NCI-H1105 treated with DMSO at 0.1 percent for 48 hours (cell line): Measurements from ENCODE around the gene TRPM5.

ENCODE experiments used
- DNase-seq: peaks from one replicate; lab custom pipeline; 2025; lab: John Stamatoyannopoulos, UW

TRPM5 gene

DNA sequence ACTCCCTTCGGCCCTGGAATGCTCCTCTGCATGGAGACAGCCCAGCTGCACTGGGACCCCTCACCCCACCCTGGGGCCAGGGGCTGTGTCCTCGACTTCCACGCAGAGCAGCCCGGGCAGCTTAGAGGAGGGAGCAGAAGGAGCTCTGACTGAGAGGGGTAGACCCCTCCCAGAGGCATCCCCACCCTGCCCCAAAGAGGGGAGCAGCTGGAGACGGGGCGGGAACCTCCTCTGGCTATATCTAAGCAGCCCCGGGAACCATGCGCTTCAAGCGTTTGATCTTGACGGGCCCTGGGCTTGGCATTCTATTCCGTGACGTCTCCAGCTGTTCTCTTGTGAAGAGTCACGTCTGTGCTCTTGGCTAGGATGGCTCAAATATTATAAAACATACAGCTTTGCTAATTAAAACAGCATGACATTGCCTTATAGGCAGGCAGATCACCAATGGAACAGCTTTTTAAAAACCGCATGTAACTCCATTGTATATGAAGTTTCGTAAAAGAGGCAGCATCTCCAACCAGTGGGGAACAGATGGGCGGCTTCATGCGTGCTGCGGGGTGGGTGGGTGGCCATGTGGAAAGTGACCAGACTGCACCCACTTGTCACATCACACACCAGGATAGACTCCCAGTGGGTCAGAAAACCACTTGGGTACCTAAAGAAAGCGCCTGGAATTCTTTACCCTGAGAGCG lies 8.2 kb upstream of the TRPM5 start:
- DNase-seq: no peak

DNA sequence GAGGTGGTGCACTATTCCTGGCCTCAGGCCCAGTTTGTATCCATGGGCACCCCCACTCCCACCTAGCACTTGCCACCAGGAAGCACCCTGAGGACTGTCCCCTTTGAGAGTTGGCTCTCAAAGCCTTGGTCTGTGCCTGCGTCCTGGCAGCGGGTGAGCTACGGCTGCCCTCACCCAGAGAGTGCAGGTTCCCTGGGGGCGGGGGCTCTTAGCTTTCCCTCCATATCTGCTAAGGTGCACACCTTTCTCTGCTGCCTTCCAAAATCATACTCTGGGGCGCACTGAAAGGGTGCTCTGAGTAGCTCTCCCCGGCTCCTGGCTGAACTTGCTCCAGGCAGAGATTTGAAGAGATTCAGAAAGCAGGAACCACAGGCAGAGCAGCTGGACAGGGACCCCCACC lies 7.6 kb upstream of the TRPM5 start:
- DNase-seq: no peak

DNA sequence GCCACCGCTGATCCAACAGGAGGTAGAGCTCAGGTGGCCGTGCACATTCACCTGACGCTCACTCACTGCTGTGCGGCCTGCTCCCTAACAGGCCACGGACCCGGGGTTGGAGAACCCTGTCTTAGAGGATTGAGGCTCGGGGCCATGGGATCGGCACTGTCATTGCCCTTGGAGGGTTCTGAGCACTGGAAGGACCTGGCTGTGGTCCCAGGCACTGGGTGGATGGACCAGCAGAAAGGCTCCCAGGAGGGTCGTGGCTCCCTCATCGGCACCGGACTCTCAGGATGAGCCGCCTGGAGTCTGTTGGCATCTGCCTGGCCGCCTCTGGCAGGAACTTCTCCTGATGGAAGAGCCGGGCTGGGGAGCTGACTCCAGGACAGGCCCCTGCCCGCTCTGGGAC lies 7.0 kb upstream of the TRPM5 start:
- DNase-seq: no peak

DNA sequence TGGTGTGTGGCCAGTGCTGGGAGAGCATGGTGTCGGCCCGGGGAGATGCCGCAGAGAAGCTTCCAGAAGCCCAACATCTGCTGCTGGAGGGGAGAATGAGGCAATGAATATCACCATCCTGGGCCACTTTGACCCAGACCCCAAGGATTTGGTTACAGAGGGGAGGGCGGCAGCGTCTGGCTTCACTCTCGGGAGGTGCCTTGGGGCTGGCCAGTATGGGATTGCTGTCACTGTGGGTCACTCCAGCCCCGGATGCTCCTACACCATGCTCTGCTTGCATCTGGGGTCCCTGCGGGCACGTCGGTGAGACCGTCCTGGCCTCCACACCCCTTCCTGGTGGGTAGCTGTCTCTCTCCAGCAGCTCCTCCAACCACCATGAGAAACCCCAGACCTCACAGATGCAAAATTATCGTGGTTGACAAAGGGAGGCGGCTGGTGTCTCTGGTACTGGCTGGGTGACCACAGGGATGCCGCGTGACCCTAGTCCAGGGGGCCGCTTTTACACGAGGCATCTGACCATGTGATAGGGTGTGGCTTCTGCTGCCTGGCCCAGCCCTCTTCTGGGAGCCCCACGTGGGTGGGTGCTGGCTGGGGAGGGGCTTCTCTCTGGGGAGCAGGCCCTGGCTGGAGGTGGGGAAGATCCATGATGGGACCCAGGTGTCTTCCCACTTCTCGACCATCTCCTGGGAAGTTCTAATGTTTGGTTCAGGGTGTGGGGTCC lies 6.2 kb upstream of the TRPM5 start:
- DNase-seq: no peak

DNA sequence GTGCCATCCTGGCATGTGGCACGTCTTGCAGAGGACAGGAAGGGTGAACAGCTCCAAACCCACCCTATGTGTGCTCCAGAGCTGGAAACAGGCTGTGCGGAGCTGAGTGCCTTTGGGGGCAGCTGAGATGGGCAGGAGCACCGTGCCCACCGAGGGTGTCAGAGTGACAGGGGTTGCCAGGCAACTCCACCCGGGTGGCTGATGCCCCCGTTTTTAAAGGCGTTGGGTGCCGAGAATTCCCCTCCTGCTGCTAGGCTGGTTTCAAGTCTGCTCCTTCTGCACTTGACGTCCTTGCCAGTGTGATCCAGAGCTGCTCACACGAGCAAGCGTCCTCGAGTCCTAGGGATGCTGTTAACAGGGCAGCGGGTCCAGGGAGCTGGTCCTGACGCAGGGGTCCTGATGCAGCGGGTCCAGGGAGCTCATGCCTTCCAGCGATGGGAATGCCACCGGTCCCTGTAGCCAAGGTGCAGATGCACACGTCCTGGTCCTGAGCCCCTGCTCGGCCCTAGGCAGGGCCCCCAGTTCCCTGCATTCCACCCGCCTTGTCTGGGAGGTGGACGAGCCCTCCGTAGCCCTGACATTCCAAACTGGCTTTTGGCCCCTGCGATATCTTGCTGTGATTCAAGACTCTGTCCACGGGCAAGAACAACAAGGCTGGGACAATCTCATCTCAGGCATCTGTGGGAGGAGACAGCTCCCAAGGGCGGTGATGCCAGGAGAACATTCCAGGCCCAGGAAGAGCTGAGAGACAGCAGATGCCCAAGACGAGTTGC lies 5.4 kb upstream of the TRPM5 start:
- no peak for DNase-seq

DNA sequence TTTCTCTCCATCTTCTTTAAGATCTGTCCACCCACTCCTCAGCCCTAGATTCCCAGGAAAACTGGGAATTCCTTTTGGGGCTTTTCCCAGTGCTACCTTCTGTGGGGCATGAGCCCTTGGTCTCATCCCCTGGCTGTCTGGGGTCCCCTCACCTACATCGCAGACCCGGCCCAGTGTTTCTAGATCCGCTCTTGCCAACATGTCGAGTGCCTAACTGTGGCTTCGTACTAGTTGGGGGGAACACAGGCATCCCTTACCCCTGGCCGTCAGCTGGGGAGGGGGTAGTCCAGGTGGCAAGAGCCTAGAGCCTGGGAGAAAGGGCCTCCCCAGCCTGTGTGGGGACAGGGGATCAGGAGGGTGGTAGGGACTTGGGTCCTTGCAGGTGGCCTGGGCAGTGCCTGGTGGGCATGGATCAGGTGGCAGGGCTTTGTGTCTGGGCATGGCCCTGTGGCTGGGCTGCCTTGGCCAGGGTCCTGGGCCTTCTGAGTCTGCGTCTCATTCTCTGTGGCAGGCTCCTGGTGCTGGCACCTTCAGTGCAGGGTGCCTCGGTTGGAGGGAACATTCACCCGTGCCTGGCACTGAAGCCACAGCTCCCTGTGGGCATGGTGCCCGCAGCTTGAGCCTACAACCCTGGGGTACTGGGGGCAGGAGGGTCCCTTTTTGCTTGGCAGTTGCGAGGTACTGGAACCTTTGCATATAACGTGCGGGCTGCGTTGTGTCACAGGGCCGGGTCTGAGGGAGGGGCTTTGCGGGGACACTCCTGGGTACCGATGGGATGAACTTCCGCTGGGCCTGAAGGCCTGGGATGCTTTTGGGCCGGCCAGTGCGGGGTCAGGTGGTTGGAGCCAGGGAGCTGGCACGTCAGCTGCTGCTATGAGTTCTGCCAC lies 4.6 kb upstream of the TRPM5 start:
- DNase-seq: no peak

DNA sequence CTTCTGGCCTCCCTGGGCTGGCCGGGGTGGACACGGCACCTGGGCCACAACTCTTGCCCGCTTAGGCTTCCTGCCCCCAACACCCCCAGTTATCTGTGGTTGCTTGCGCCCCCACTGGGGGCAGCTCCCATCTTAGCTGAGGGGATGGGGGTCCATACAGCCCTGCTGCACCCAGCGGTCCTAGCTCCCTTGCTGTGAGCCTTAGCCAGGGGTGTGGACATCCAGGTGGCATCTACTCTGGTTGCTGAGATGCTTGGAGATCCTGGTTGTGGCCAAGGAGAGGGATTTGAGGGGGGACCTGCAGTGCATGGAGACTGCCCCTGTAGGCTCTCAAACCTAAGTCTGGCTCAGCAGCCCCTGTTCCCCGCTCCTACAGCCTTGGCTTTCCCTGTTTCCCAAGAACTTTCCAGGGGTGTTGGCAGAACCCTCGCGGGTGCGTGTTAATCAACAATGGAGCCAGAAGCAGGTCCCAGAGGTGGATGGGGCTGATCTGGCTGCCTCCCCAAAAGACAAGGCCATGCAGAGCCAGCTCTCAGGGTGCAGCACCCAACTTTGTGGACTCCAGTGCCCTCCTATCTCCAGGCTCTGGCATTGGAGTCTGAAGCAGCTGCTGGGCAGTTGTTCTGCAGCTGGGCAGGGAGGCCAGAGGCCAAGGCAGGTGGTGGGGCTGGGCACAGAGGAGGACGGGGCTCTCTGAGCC lies 3.8 kb upstream of the TRPM5 start:
- no peak for DNase-seq

DNA sequence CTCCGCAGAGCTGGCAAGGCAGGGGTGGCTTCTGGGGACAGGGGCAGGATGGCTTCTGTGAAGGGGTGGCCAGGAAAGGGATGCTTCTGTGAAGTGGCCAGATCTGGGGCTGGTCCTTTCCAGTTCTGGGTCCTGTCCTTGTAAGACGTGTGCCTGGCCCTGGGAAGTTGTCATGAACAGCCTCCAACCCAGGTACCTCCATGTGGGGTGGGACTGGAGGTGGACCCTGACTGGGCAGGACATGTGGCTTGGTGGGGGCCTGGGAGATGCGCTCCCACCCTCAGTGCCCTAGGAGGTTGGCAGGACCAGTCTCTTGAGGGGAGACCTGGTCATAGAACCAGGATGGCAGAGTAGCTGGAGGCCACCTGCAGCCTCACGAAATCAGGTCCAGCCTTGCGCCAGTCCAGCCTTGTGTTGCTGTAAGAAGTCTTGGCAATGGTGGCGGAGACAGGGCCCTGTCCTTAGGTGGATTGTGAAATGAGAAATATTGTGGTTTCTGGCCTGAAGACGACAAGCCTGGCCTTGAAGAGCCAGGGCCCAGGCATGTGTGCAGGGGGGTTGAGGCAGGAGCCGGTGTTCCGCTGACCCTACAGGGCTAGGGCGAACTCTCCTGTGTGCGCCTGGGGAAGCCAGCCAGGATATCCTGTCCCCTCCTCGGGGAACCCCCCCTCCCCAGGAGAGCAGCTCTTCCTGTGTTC lies 3.1 kb upstream of the TRPM5 start:
- no peak for DNase-seq

DNA sequence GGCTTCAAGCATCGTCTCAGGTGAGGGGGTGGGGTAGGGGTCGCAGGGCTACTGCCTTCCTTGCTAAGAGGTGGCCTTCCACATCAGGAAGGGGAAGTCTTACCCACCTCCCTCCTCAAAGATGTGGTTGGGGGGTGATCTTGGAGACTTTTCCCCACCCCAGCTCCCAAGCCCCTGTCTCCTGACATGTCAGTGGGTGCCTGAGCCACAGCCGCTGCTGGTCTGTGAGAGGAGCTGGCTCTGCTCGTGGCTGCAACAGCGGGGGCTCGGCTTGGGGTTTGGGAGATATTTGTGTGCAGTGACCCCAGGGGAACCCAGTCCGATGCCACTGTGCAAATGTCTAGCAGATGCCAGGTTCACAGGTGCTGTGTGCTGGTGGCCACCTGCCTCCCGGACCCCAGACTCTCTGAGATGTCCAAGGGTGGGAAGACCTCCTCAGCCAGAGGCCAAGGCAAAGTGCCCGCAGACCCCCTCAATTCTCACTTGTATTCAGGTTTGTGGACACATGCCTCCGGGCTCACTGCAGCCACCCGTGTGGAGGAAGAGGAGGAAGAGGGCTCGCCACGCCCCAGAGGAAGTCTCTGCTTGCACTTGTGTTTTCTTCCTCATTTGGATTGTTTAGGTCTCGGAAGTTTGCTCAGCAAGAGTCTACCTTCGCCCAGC lies 2.4 kb upstream of the TRPM5 start:
- no peak for DNase-seq

DNA sequence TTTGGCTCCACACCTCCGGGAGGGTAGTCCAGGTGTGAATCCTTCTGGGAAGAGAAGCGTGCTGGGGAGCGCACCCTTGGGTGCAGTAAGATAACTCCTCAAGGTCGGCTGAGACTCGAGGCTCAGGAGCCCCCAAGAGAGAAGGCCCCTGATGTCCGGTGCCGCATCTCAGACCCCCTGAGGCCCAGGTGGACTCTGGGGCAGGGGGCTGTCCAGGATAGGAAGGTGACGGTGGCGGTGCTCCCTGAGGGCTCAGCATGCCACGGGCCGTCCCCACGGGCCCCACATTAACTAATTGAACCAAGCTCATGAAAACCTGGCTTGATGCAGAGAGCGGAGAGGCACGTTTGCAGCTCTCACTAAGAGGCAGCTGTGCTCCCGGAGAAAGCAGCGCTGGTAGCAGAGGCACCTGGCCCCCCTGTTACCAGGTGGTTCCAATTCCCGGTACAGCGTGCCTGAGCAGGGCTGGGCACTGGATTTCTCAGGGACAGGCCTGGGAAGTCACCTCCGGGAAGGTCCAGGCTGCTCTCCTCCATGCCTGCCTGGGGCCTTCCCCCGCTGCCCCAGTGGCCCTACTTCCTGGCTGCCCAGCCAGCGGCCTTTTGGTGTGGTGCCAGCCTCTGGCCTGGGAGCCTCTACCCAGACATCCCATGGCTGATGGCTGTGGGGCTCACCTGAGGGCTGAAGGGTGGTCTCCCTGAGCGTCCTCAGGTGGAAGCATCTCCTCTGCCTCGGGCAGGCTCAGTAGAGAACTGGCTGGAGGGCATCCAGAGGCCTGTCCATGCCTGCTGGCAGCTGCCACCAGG lies 1.6 kb upstream of the TRPM5 start:
- DNase-seq: peak; percentile 42

DNA sequence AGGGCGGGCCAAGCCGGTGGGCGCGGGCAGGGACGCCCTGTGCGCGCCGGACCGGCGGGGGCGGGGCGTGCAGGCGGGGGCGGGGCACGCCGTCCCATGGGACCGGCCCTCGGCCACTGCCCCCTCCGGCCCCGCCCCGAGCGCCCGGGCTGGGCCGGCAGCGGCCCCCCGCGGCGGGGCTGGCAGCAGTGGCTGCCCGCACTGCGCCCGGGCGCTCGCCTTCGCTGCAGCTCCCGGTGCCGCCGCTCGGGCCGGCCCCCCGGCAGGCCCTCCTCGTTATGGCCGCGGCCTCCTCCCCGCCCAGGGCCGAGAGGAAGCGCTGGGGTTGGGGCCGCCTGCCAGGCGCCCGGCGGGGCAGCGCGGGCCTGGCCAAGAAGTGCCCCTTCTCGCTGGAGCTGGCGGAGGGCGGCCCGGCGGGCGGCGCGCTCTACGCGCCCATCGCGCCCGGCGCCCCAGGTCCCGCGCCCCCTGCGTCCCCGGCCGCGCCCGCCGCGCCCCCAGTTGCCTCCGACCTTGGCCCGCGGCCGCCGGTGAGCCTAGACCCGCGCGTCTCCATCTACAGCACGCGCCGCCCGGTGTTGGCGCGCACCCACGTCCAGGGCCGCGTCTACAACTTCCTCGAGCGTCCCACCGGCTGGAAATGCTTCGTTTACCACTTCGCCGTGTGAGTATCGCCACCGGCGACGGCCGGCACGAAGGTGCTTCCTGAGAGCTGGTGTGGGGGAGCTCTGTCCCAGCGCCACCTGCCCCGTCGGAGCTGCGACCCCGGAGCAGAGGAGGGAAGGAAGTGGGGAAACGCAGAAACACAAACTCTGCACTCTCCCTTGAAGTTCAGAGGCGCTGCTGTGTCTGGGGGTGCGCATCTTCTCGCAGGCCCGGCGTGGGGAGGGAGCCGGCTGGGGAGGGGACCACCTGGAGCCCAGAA lies 769 bp upstream of the TRPM5 start, which contains the start of gene KCNQ1:
TSS of gene KCNQ1 (plus strand) at position 188 of the 925 bp plus-strand sequence. CDS start at position 279, 91 bp downstream.
- DNase-seq: peak; percentile 68

DNA sequence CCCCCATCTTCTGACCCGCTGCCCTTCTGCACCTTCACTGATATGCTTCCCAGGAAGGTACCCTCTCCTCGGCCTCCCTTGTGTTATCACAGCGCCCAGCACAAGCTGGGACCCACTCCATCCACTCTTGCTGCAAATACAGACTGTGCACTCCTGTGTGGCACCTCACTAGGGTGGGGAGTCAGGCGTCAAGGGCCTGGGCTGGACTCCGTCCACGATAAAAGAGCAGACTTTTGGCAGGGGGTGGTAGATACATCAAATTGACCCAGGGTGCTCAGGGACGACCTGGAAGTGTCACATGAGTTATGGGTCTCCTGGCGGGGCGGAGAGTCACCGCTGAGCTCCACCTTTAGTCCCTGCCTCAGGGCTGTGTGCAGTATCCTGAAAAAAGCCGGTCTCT lies 908 bp downstream of the TRPM5 start:
- DNase-seq: no peak

DNA sequence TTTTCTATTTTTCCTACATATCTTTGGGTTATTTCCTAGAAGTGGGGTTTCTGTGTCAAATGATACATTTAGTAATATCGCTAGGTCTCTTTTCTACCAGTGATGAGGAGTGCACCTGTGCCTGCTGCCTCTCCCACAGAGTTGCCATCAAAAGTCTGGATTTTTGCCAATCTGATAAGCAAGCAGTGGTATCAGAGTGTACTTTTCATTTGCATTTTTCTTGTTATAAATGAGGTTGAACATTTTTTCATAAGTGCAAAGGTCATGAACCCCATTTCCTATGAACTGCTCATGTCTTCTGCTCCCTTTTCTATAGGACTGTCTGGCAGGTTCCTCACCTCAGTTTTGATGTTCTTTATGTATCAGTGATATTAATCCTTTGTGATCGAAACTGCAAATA lies 1.7 kb downstream of the TRPM5 start:
- DNase-seq: peak; percentile 48

DNA sequence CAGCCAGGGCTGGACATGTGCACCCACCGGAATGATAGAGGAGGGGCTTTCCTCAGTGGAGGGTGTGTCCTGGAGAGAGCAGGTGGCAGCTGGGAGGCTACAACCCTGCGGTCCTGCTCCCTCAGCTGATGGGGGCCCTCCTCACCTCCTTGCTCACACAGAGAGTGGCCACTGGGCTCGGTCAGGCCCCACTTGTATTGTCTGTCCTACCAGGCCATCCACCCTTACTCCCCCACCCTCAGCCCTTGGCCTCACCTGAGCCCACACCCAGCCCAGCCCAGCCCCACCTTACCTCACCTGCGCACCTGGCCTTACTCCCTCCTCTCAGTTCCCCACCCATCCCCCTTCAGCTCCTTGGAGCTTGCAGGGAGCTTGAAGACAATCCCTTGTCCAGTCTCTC lies 3.1 kb downstream of the TRPM5 start:
- DNase-seq: no peak

DNA sequence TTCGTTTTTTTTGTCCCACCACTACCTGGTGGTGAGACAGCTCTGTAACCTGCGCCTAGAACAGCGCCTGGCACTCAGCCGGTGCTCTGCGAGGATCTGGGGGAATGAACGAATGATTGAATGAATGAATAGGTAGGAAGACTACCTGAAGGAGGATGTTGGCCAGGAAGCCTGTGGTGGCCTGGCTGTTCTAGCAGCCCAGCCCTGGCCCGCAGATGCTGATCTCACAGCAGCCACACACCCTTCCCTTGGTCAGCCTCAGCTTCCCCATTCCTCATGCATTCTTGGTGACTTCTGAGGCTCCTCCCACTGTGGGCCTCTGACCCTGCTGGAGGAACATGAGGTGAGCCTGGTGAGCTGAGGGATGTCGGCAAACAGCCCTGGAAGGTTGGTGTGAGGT lies 3.7 kb downstream of the TRPM5 start:
- DNase-seq: no peak

DNA sequence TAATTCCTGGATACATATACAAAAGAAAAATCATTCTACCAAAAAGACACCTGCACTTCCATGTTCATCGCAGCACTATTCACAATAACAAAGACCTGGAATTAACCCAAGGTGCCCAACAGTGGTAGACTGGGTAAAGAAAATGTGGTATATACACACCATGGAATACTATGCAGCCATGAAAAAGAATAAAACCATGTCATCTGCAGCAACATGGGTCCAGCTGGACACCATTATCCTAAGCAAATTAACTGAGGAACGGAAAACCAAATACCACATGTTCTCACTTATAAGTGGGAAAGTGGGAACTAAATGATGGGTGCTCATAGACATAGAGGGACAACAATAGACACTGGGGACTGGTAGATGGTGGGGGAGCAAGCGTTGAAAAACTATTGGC lies 4.5 kb downstream of the TRPM5 start:
- no peak for DNase-seq

DNA sequence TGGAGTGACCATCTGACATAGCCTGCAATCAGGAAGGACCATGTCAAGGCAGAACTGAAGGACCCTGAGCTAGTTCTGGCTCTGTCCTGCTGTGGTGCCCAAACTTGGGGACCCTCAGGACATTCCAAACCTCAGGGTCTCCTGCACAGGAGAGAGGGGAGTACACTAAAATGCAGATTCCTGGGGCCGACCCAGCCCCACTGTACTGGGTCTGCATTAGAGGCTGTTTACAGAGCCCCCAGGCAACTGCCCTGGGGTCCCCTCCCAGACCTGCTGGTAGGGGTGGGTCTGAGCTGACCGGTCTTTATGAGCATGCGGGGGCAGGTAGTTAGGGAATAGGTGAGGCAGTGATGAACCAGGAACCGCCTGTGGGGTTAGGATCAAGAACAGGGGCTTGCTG lies 6.8 kb downstream of the TRPM5 start:
- no peak for DNase-seq

DNA sequence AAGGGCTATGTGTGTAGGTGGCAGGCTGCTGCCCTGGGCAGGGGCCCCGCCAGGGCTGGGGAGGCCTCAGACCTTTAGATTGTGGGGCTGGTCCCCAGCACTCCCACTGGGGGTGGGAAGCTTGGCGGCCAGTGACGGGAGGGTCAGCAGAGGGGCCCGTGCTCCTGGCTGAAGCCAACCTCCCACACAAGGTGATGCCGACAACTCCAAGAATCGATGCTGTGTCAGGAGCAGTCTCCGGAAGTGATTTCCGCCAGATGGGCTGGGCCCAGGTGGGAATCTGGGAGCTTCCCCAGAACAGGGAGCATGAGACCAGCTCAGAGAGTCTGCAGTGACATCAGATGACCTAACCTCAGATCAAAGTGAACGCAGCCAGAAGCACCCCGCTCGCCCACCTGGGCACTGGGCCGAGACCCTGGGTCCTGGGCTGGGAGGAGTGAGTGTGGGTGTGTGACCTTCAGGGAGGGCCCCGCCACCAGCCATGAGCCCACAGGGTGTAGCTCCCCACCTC lies 7.7 kb downstream of the TRPM5 start:
- no peak for DNase-seq
